Measurements from ENCODE around the gene STRA8.
"Not testable (repeated sequence)": the region's sequence is repeated elsewhere in the genome, so short reads cannot be mapped to it uniquely, and the experiment has no call there.

The STRA8 gene

DNA sequence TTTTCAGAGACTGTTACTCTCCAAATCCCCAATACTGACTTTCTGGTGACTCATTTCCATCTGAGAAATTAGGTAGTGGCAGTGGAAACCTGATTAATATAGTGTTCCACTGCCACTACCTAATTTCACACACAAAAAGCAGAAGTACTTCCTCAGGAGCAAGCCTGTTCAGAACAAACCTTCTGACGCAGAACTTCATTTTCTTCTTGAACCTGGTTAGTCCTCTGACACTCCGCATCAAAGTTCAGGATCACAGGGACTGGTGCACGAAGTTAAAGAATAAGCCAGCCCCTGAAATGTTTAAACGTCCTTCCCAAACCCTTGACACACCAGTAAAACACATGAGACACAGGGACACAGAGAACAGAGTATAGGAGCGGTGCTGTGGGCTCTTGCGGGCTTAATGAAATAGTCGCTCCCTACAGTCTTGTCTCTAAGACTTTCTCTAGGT lies 26.7 kb upstream of the STRA8 start:
- DNase-seq: no peak

DNA sequence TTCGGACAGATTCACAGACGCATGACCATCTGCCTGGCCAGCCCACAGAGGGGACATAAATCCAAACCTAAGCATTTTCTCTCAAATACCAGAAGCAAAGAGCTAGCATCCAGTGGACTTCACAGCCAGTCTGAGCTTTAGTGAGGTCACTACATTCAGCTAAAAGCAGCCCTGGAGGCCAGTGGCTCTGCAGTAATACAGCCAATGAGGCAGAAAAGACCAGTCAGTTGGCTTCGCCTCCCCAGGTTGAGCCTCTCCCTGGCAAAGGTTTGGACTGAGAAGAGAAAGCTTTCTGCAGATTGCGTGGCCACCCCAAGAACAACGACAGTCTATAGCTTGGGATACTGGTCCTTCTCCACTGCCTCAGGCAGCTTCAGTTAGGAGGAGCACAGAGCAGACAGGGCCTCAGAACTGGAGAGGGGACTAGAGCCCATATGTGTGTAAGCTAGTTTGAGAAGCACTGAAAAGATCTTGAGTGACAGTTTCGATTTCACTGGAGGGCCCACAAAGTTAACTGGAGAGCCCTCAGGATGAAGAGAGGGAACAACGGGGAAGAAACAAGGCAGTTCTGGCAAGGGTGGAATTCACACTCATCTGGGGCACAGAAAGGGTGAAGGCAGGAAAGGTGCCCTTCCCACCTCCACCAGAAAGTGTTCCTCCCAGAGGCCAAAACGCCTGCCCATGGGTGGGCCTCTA lies 26.1 kb upstream of the STRA8 start:
- no peak for DNase-seq

DNA sequence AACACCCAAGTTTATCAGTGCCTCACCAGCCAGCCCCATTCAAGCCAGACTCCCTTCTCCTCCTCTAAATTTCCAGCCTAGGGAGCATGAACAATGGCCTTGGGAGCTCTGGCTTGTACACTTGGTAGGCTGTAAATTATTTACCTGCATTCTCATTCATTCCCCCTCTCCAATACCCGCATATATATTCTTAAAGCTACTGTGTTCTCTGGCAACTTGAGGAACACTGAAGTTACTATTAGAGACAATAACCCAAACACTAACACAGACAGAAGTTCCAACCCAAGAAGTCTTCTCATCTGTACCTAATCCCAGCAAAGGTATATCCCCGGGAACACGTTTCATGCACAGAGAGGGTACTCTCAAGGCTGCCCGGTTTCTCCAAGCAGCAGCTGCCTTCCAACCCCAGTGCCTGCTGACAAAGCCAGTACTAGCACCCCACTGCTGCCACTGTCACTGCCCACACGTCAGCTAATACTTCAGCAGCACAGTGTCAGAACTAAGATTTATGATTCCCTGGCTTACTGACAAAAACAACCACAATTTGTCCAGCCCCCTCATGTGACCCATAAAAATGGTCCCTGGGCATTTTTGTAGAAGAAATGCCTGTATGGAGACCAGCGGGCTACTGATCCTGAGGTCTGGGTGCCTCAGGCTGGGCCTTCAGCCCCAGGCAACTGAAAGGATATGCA lies 25.4 kb upstream of the STRA8 start:
- no peak for DNase-seq

GRCh38 chr7:135209225-135209834 lies 24.3 kb upstream of the STRA8 start:
- no peak for DNase-seq

- DNase-seq: no peak
Measured at GRCh38 chr7:135210888-135211178, 22.8 kb upstream of the STRA8 start.

- peak; percentile 90 for DNase-seq
Measured at GRCh38 chr7:135211179-135211945, 22.3 kb upstream of the STRA8 start, which contains the start of gene WDR91. WDR91 (minus strand) TSS chr7:135211526; CDS start chr7:135211502, 24 bp downstream.

GRCh38 chr7:135211946-135212685 lies 21.5 kb upstream of the STRA8 start:
- DNase-seq: not testable (repeated sequence)

GRCh38 chr7:135213831-135214230 lies 19.8 kb upstream of the STRA8 start:
- no peak for DNase-seq

DNA sequence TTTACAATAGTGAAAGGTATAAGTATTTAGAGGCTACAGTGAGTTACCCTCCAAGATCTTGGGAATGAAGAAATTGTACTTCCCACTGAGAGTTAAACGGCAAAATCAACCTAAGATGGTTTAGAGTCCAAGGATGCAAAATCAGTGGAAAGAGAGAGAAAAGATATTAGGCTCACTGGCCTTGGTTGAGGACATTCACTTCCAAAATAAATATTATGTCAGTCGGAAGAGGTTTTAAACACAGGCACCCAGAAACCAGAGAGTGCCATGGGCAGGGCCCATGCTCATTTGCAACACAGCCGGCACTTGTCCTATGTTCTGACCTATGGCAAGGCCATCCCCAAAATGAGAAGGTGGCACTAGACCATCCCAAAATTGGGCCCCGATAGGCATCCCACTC lies 18.5 kb upstream of the STRA8 start:
- DNase-seq: no peak

GRCh38 chr7:135215698-135216097 lies 17.9 kb upstream of the STRA8 start:
- DNase-seq: no peak

DNA sequence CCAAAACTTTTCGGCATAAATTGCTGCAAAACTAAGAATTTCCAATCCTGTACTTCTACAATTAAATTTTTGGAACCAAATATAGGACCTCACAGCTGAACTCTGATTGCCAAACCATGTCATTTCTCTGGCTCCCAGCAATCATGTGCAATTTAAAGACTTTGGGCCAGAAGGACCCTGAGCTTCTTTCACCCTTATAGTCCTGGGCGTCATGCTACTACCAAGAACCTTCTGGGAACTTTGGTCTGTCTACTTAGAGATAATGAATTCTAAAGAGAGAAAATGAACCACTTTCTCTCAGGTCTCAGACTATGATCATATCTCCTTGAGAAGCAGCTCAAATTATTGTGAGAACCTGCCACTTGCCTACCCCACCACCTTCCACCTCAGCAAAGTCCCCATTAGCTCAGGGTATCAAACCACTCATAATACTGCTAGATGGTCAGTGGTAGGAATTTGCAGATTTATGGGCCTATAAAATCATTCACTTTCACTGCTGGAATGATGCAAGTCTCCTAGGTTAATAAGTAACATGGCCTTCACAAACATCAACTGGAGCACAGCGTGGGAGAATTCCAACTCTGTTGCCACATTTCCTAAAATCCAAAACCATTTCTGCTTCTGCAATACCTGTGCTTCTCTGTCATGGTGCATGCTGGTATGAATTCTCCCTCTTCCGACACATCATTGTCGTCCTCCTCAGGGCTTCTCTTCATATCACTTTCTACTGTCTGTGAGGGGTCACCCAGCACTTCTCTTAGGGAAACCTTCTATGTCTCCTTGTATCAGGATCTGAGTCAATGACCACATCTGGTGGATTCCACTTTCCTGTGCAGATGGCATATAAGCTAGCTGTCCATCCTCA lies 15.8 kb upstream of the STRA8 start:
- no peak for DNase-seq

- no peak for DNase-seq
Measured at GRCh38 chr7:135224027-135224426, 9.6 kb upstream of the STRA8 start.

DNA sequence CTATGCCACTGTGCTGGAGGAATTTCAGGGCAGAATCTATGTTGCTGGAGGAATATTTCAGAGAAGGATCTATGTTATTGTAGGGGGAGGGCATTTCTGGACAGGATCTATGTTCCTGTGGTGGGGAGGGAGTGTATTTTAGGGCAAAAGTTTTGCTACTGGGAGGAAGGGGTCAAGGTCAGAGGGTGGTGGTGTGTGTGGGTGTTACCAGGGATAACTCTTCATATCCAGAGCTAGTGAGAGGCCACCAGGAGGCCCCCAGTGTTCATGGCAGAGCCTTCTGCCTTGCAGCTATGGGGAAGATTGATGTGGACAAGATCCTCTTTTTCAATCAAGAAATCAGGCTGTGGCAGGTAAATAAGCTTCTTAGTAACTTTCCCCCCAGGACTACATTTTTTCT lies 2.0 kb upstream of the STRA8 start:
- no peak for DNase-seq

- DNase-seq: no peak
Measured at GRCh38 chr7:135232087-135232486, 1.6 kb upstream of the STRA8 start.

DNA sequence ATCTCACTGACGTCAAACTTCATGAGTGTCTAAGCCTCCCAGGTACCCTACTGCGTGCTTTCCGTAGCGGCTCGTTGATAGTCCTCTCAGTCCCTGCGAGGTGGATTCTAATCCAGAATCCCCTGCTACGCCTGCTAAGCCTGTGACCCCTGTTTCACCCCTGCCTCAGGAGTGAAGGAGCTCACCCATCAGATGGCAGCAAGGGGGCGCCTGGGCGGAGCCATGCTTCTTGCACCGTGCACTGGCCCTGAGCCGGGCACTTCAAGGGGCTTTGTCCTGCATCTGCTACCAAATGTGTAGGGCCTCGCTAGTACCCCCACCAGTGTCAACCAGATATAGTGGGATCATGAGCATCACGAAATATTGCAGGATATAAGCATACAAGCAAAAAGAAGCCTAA lies 918 bp upstream of the STRA8 start:
- DNase-seq: no peak

- not testable (repeated sequence) for DNase-seq
Measured at GRCh38 chr7:135234095-135234494, 457 bp downstream of the STRA8 start.

DNA sequence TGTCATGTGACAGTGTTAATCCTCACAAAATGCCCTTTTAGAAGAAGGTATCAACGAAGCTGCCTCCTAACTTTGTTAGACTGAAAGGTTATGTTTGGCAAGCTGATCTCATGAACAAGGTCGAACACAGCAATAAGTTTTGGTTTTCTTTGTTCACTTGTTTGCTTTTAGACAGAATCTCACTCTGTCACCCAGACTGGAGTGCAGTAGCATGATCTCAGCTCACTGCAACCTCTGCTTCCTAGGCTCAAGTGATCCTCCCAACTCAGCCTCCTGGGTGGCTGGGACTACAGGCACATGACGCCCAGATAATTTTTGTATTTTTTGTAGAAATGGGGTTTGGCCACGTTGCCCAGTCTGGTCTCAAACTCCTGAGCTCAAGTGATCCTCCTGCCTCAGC lies 1.1 kb downstream of the STRA8 start:
- no peak for DNase-seq

GRCh38 chr7:135235841-135236240 lies 2.2 kb downstream of the STRA8 start:
- no peak for DNase-seq

GRCh38 chr7:135236727-135237126 lies 3.1 kb downstream of the STRA8 start:
- no peak for DNase-seq

- no peak for DNase-seq
Measured at GRCh38 chr7:135238112-135238744, 4.6 kb downstream of the STRA8 start.

DNA sequence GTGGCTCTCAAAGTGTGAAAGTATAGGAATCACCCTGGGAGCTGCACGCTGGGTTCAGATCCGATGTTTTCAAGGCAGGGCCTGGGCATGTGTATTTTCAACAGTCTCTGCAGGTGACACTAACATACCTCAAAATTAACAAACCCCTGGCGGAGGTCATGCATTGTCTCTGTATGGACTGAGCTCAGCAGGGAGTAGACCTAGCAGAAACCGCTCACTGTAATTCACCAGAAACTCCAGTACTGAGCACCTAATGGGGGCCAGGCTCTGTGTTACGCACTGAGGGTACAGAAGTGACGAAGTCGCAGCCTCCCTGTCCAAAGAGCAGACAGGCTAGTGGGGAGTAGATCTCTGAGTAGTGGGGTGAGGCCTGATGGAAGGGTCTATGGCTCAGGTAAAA lies 5.6 kb downstream of the STRA8 start:
- DNase-seq: no peak

Measured in COR-L47 (cell line).